Measurements from ENCODE around the gene DHCR7.

DHCR7 gene

GRCh38 chr11:71406681-71407080 is 41.5 kb downstream of the DHCR7 start:
- no peak for DNase-seq

GRCh38 chr11:71404209-71404608 is 44.0 kb downstream of the DHCR7 start:
- no peak for DNase-seq

GRCh38 chr11:71402878-71403277 is 45.3 kb downstream of the DHCR7 start:
- no peak for DNase-seq

GRCh38 chr11:71400216-71400615 is 48.0 kb downstream of the DHCR7 start:
- no peak for DNase-seq

GRCh38 chr11:71399341-71399740 is 48.9 kb downstream of the DHCR7 start:
- DNase-seq = no peak

- no peak for DNase-seq
These were observed 50.2 kb downstream of the DHCR7 start for GRCh38 chr11:71397961-71398360.

- no peak for DNase-seq
These were observed 50.8 kb downstream of the DHCR7 start for GRCh38 chr11:71397331-71397860.

- no peak for DNase-seq
These were observed 51.6 kb downstream of the DHCR7 start for GRCh38 chr11:71396548-71397123.

- no peak for DNase-seq
These were observed 52.4 kb downstream of the DHCR7 start for GRCh38 chr11:71395774-71396173.

- DNase-seq = no peak
These were observed 53.0 kb downstream of the DHCR7 start for GRCh38 chr11:71395263-71395560.

GRCh38 chr11:71393283-71393682 is 54.9 kb downstream of the DHCR7 start:
- no peak for DNase-seq

- DNase-seq = no peak
These were observed 56.4 kb downstream of the DHCR7 start for GRCh38 chr11:71391796-71392195.

GRCh38 chr11:71391352-71391751 is 56.8 kb downstream of the DHCR7 start:
- DNase-seq = no peak

- no peak for DNase-seq
These were observed 59.5 kb downstream of the DHCR7 start for GRCh38 chr11:71388637-71389235.

GRCh38 chr11:71387784-71388636 is 60.2 kb downstream of the DHCR7 start:
- DNase-seq = no peak

- no peak for DNase-seq
These were observed 61.0 kb downstream of the DHCR7 start for GRCh38 chr11:71387200-71387599.

GRCh38 chr11:71386202-71386601 is 62.0 kb downstream of the DHCR7 start:
- no peak for DNase-seq

- no peak for DNase-seq
These were observed 63.1 kb downstream of the DHCR7 start for GRCh38 chr11:71385091-71385490.

GRCh38 chr11:71384561-71384960 is 63.6 kb downstream of the DHCR7 start:
- DNase-seq = no peak

All from suppressor macrophage treated with lipopolysaccharide for 1 hour (primary cell).